Activated CD4-positive, alpha-beta memory T cell treated with anti-CD3 and anti-CD28 coated beads for 36 hours (primary cell): ENCODE measurements around the gene ASPG. TPM values are rescaled to one million over a fixed set of nuclear protein-coding genes. Genes with fewer than 3 reads are reported as not detected.

Experiments
- CTCF ChIA-PET: fragments of 350-600 bp; sonication (Branson Sonifier 250); formaldehyde crosslinking; loops from one replicate; lab custom pipeline; 2021; ENCODE audit warnings: antibody characterized with exemption, inconsistent platforms; lab: Charles Lee
- POLR2A ChIA-PET: fragments of 350-600 bp; sonication (Branson Sonifier 250); formaldehyde crosslinking; loops from one replicate; lab custom pipeline; 2021; ENCODE audit warnings: antibody characterized with exemption; lab: Charles Lee
- DNase-seq: peaks from one replicate; pipeline ENCODE4 v3.0.0-alpha.2; 2020
- H3K27ac Mint-ChIP-seq: one replicate; pipeline ENCODE4 v1.8.0; 2021; ENCODE audit warnings: mixed read lengths
- H3K27me3 Mint-ChIP-seq: one replicate; pipeline ENCODE4 v1.8.0; 2021; ENCODE audit warnings: mixed read lengths
- H3K36me3 Mint-ChIP-seq: one replicate; pipeline ENCODE4 v1.8.0; 2021; ENCODE audit warnings: mixed read lengths
- H3K4me1 Mint-ChIP-seq: one replicate; pipeline ENCODE4 v1.8.0; 2021; ENCODE audit warnings: low read depth, mixed read lengths
- H3K4me3 Mint-ChIP-seq: one replicate; pipeline ENCODE4 v1.8.0; 2021; ENCODE audit warnings: mild to moderate bottlenecking, mixed read lengths
- H3K9me3 Mint-ChIP-seq: one replicate; pipeline ENCODE4 v1.8.0; 2021; ENCODE audit warnings: mixed read lengths
- intact Hi-C: fragments of 100-400 bp; cut with micrococcal nuclease; formaldehyde crosslinking; loops from one replicate; pipeline ENCODE4 v1.15.1; 2023
- total RNA-seq, 2 experiments: library from RNA; stranded (reverse); gene quantifications; one replicate each; pipeline ENCODE4 v1.2.3, GENCODE V29; 2021

Gene ASPG
- total RNA-seq, 2 experiments from 2014 or later: not detected

DNA sequence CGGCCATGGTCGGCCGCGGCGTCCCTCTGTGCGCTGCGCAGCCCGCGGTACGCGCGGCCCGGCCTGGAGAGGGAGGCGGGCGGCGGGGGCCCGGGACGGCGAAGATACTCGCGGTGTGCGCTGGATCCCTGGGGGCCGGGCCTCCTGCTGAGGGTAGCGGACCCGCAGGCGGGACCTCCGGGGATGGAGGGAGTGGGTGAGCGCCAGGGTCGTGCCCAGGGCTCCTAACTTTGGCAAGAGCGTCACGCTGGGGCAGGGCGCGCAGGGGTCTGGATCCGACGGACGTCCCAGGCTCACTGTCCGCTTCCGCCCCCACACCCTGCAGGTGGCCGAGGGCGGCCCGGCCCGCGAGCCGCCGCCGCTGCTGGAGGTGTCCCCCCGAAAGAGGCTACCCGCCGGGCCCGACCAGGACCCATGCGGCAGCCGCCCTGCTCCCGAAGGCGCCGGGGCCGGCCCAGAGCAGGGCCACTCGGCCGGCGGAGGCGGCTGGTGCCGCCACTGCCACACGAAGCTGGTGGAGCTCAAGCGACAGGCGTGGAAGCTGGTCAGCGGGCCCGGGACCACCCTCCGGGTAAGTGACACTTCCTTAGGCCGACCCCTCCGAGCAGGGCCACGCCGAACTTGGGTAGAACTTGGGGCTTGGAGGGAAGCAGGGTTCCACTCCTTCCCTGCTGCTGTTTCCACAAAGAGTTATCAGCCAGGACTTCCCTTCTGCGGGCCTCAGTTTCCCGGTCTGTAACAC lies 53.4 kb downstream of the ASPG start:
- ChIA-PET POLR2A (interaction anchor here (1.1 kb wide), 1 partner anchor 194 kb away, joined by 3 read pairs; no protein-coding TSS in a partner anchor), CTCF (interaction anchor here (0.6 to 1.0 kb wide), 2 partner anchors 87 to 425 kb away, joined by 6 read pairs; no protein-coding TSS in a partner anchor)
- Mint-ChIP-seq H3K27ac (no peak overlapping the region), H3K27me3 (peaks cover 31% of the 10 kb centered on the region), H3K9me3 (no peaks in the 10 kb centered on the region), H3K4me3 (no peak overlapping the region), H3K36me3 (no peaks in the 10 kb centered on the region), H3K4me1 (peaks cover 8% of the 10 kb centered on the region)
- intact Hi-C loops: loop anchor here (5.0 kb wide), 2 partner anchors 47 to 503 kb away; no protein-coding TSS in a partner anchor
- DNase-seq: no peak

- CTCF ChIA-PET: interaction anchor here (0.6 to 1.0 kb wide), 2 partner anchors 86 to 425 kb away, joined by 6 read pairs; no protein-coding TSS in a partner anchor
- no peak overlapping the region for H3K4me3 Mint-ChIP-seq
- peaks cover 8% of the 10 kb centered on the region for H3K4me1 Mint-ChIP-seq
- peaks cover 28% of the 10 kb centered on the region for H3K27me3 Mint-ChIP-seq
- no peaks in the 10 kb centered on the region for H3K36me3 Mint-ChIP-seq
- intact Hi-C loops: loop anchor here (5.0 kb wide), 2 partner anchors 47 to 503 kb away; no protein-coding TSS in a partner anchor
- H3K27ac Mint-ChIP-seq: no peak overlapping the region
- POLR2A ChIA-PET: interaction anchor here (1.1 kb wide), 1 partner anchor 194 kb away, joined by 3 read pairs; no protein-coding TSS in a partner anchor
- H3K9me3 Mint-ChIP-seq: no peaks in the 10 kb centered on the region
- no peak for DNase-seq
Observed at GRCh38 chr14:104139460-104140212, 54.1 kb downstream of the ASPG start.

DNA sequence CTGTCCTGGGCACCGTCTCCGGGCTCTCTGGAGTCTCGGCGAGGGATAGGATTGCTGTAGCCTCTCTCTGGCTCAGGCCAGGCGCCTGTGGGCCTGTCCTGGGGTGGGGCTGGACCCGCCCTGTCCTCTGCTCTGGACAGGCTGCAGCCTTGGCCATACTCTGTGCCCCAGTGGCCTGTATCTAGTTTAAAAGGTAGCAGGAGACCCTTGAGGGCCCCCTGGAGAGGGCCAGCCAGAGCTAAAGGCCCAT lies 54.6 kb downstream of the ASPG start:
- H3K4me1 Mint-ChIP-seq: peaks cover 8% of the 10 kb centered on the region
- H3K27me3 Mint-ChIP-seq: peaks cover 24% of the 10 kb centered on the region
- H3K9me3 Mint-ChIP-seq: no peaks in the 10 kb centered on the region
- DNase-seq: no peak
- ChIA-PET POLR2A (interaction anchor here (1.1 kb wide), 1 partner anchor 193 kb away, joined by 3 read pairs; no protein-coding TSS in a partner anchor), CTCF (no interaction called here)
- H3K36me3 Mint-ChIP-seq: no peaks in the 10 kb centered on the region
- H3K27ac Mint-ChIP-seq: no peak overlapping the region
- H3K4me3 Mint-ChIP-seq: peak overlapping the region; percentile 8
- intact Hi-C loops: no loop called here

- CTCF ChIA-PET: no interaction called here
- intact Hi-C loops: no loop called here
- no peaks in the 10 kb centered on the region for H3K9me3 Mint-ChIP-seq
- no peak overlapping the region for H3K4me3 Mint-ChIP-seq
- POLR2A ChIA-PET: no interaction called here
- no peak for DNase-seq
- no peaks in the 10 kb centered on the region for H3K36me3 Mint-ChIP-seq
- H3K27ac Mint-ChIP-seq: no peak overlapping the region
- peaks cover 8% of the 10 kb centered on the region for H3K4me1 Mint-ChIP-seq
- peaks cover 18% of the 10 kb centered on the region for H3K27me3 Mint-ChIP-seq
Observed at GRCh38 chr14:104140463-104141331, 55.2 kb downstream of the ASPG start.

- Mint-ChIP-seq H3K36me3 (no peaks in the 10 kb centered on the region), H3K4me3 (no peak overlapping the region), H3K27me3 (peaks cover 18% of the 10 kb centered on the region), H3K27ac (no peak overlapping the region), H3K9me3 (no peaks in the 10 kb centered on the region), H3K4me1 (peaks cover 8% of the 10 kb centered on the region)
- POLR2A ChIA-PET: no interaction called here
- no peak for DNase-seq
- CTCF ChIA-PET: no interaction called here
- intact Hi-C loops: no loop called here
Observed at GRCh38 chr14:104141621-104142091, 56.2 kb downstream of the ASPG start.

GRCh38 chr14:104142136-104142945 lies 56.8 kb downstream of the ASPG start:
- Mint-ChIP-seq H3K4me1 (peaks cover under 1% of the 10 kb centered on the region), H3K27me3 (peaks cover 12% of the 10 kb centered on the region), H3K36me3 (no peaks in the 10 kb centered on the region), H3K9me3 (no peaks in the 10 kb centered on the region), H3K4me3 (no peak overlapping the region), H3K27ac (no peak overlapping the region)
- intact Hi-C loops: no loop called here
- CTCF ChIA-PET: no interaction called here
- no peak for DNase-seq
- POLR2A ChIA-PET: no interaction called here

DNA sequence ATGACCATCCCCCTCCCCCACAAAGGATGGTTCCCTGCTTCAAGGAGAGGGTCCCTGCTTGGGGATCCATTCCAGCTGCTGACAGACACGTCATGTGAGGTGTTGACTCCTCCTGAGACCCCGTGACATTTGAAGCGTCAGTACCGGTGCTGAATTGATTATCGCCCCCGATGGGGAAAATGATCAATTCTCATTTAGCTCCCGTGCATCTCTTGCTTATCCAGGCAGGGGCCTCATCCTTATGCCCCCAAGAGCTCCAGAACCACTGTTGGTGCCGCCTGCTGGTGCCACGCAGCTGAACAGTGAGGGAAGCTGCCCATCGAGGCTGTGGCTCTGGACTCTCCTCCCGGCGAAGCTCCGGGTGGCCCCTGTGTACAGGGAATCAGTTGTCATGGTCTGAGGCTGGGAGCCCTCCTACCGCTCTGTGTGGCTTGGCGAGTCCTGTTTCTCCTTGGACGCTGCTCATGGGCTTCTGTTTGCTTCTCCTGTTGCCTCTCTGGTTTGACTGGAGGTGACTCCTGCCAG lies 57.5 kb downstream of the ASPG start:
- Mint-ChIP-seq H3K9me3 (no peaks in the 10 kb centered on the region), H3K4me3 (no peak overlapping the region), H3K27me3 (peaks cover 8% of the 10 kb centered on the region), H3K4me1 (no peaks in the 10 kb centered on the region), H3K36me3 (no peaks in the 10 kb centered on the region), H3K27ac (no peak overlapping the region)
- intact Hi-C loops: no loop called here
- ChIA-PET CTCF (no interaction called here), POLR2A (no interaction called here)
- DNase-seq: no peak

DNA sequence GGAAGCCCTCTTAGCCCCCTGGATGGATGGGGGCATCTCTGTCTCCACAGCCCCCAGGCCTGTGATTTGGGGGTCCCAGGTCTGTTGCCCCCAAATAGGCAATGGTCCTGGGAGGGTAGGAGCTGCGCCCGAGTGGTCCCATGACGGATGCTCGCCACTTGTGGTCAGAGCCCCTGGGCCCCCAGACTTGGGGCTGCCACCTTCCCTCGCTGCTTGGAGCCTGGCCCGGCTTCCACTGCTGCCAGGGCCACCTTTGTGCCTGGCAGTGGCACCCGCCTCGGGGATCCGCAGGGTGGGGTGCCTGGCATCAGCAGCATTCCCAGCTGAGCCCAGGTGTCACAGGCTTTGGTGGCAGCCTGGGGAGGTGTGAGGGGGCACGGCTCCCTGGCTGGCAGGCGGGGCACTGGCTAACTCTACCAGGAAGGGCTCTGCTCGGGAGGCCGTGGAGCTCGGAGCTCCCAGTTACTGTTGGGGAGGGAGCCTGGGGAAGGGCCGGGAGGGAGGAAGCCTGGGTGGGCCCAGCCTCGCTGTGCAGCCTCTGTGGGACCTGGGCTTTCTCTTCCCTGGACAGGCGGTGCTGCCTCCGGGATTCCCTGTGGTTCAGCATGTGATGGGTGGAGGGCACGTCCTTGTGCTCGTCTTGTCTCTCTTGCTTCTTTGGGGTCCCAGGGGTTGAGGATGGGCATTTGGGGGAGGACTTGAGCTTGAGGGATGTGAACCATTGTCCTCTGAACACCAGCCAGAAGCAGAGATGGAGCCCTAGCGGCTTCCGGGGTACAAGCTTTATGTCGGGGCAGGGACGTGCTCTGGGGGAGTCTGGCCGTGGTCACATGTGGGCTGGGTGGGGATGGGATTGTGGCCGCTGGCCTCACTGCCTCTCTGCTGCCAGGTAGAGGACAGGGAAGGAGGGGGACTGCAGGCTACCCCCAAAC lies 58.3 kb downstream of the ASPG start:
- intact Hi-C loops: no loop called here
- POLR2A ChIA-PET: interaction anchor here (1.2 kb wide), 1 partner anchor 362 kb away, joined by 3 read pairs; no protein-coding TSS in a partner anchor
- H3K36me3 Mint-ChIP-seq: no peaks in the 10 kb centered on the region
- no peak overlapping the region for H3K4me3 Mint-ChIP-seq
- H3K27me3 Mint-ChIP-seq: peaks cover 8% of the 10 kb centered on the region
- CTCF ChIA-PET: interaction anchor here (2.3 kb wide), 1 partner anchor 66 kb away, joined by 11 read pairs; no protein-coding TSS in a partner anchor
- H3K4me1 Mint-ChIP-seq: no peaks in the 10 kb centered on the region
- no peak overlapping the region for H3K27ac Mint-ChIP-seq
- H3K9me3 Mint-ChIP-seq: no peaks in the 10 kb centered on the region
- DNase-seq: no peak

DNA sequence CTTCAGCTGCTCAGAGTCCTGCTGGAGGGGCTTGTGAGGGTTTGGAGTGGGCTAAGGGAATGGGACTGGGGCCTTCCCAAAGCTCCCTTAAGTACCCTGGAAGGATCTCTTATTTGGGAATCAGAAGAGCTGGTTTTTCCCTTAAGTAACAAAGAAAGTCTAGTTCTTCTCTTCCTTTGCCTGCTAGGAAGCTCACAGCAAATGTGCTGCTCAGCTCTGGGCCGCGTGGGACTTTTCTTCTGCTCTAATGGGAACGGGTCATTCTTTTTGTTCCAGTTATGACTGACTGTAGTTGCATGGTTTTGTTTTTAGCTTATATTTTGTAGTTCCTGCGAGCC lies 58.9 kb downstream of the ASPG start:
- Mint-ChIP-seq H3K36me3 (no peaks in the 10 kb centered on the region), H3K27me3 (peaks cover 8% of the 10 kb centered on the region), H3K9me3 (no peaks in the 10 kb centered on the region), H3K4me3 (no peak overlapping the region), H3K27ac (no peak overlapping the region), H3K4me1 (no peaks in the 10 kb centered on the region)
- intact Hi-C loops: no loop called here
- POLR2A ChIA-PET: interaction anchor here (1.2 kb wide), 1 partner anchor 361 kb away, joined by 3 read pairs; no protein-coding TSS in a partner anchor
- no peak for DNase-seq
- CTCF ChIA-PET: interaction anchor here (2.3 kb wide), 1 partner anchor 67 kb away, joined by 11 read pairs; no protein-coding TSS in a partner anchor
